H1 (cell line): ENCODE measurements around the gene GLDC. TPM values are rescaled to one million over a fixed set of nuclear protein-coding genes. Genes with fewer than 3 reads are reported as not detected.

Experiments
- CTCF ChIA-PET: fragments of 300-600 bp; sonication (Branson Sonifier 250); formaldehyde crosslinking; loops from one replicate; lab custom pipeline; 2021; ENCODE audit not compliant: partially characterized antibody; lab: Charles Lee
- POLR2A ChIA-PET: fragments of 300-600 bp; sonication (Branson Sonifier 250); formaldehyde crosslinking; loops from one replicate; lab custom pipeline; 2021; ENCODE audit warnings: inconsistent platforms; ENCODE audit not compliant: partially characterized antibody; lab: Charles Lee
- DNase-seq, 2 experiments: peaks; one replicate each; pipeline versions ENCODE4 v3.0.0 to v3.0.0-alpha.2; 2010 to 2022; ENCODE audit warnings: low spot score in 2 of 2, low read depth in 1 of 2, mixed read lengths in 1 of 2
- FAIRE-seq: peaks from 2 replicates; lab custom pipeline; 2011; peaks lifted over from hg19 to GRCh38; lab: Jason Lieb, UNC
- H2AFZ ChIP-seq: 2 replicates; pipeline ENCODE4 v1.8.1; 2012; ENCODE audit warnings: low read length, inconsistent platforms
- H2AK5ac ChIP-seq: 2 replicates; pipeline ENCODE4 v1.6.1; 2013; ENCODE audit warnings: low read depth, low read length
- H2BK120ac ChIP-seq: replicated peaks from 2 replicates; pipeline ENCODE3; 2013; ENCODE audit warnings: low read depth, low read length, inconsistent platforms
- H2BK12ac ChIP-seq: 2 replicates; pipeline ENCODE4 v1.6.1; 2013; ENCODE audit warnings: low read depth, low read length
- H2BK15ac ChIP-seq: 2 replicates; pipeline ENCODE4 v1.6.1; 2013; ENCODE audit warnings: low read length
- H2BK20ac ChIP-seq: 2 replicates; pipeline ENCODE4 v1.6.1; 2013; ENCODE audit warnings: low read length
- H2BK5ac ChIP-seq: 2 replicates; pipeline ENCODE4 v1.6.1; 2013; ENCODE audit warnings: low read depth, low read length
- H3K14ac ChIP-seq: 2 replicates; pipeline ENCODE4 v1.6.1; 2013; ENCODE audit warnings: inconsistent platforms; ENCODE audit not compliant: insufficient read length
- H3K18ac ChIP-seq: 2 replicates; pipeline ENCODE4 v1.6.1; 2013; ENCODE audit warnings: low read length; ENCODE audit errors: extremely low read depth
- H3K23ac ChIP-seq: 2 replicates; pipeline ENCODE4 v1.6.1; 2013; ENCODE audit warnings: inconsistent platforms; ENCODE audit not compliant: insufficient read length
- H3K23me2 ChIP-seq: 2 replicates; pipeline ENCODE4 v1.6.1; 2013; ENCODE audit warnings: low read depth, low read length
- H3K27ac ChIP-seq: 2 replicates; pipeline ENCODE4 v1.6.1; 2011; ENCODE audit warnings: low read depth, low read length, inconsistent platforms
- H3K27me3 ChIP-seq, 4 experiments: replicated peaks in 1 of 4; 1 replicate in 1 of 4; 2 replicates in 3 of 4; pipeline versions ENCODE4 v1.6.1 to v1.8.1; 2011 to 2013; ENCODE audit warnings: low read length in 3 of 4, mild to moderate bottlenecking in 3 of 4, inconsistent platforms in 2 of 4, mixed read lengths in 2 of 4, moderate library complexity in 1 of 4; ENCODE audit not compliant: control insufficient read depth in 3 of 4, insufficient read depth in 3 of 4; ENCODE audit errors: extremely low read depth in 1 of 4
- H3K36me3 ChIP-seq, 4 experiments: 2 replicates each; pipeline versions ENCODE4 v1.6.1 to v1.8.1; 2011 to 2013; ENCODE audit warnings: mild to moderate bottlenecking in 4 of 4, low read length in 3 of 4, moderate library complexity in 2 of 4, control low read depth in 1 of 4, inconsistent platforms in 1 of 4; ENCODE audit not compliant: insufficient read depth in 4 of 4, control insufficient read depth in 2 of 4
- H3K4ac ChIP-seq: replicated peaks from 2 replicates; pipeline ENCODE3; 2013; ENCODE audit warnings: low read length, low read depth, mixed read lengths, inconsistent platforms; ENCODE audit not compliant: insufficient read length
- H3K4me1 ChIP-seq, 4 experiments: replicated peaks in 1 of 4; 1 replicate in 1 of 4; 2 replicates in 3 of 4; pipeline versions ENCODE4 v1.6.1 to v1.8.1; 2011 to 2013; ENCODE audit warnings: low read length in 3 of 4, inconsistent platforms in 2 of 4, mixed read lengths in 1 of 4; ENCODE audit not compliant: insufficient read depth in 4 of 4, control insufficient read depth in 3 of 4
- H3K4me2 ChIP-seq, 2 experiments: 2 replicates each; pipeline versions ENCODE4 v1.6.1 to v1.8.1; 2011 to 2013; ENCODE audit warnings: low read depth in 2 of 2, low read length in 2 of 2, control low read depth in 1 of 2, inconsistent platforms in 1 of 2, mild to moderate bottlenecking in 1 of 2; ENCODE audit not compliant: insufficient read depth in 1 of 2
- H3K4me3 ChIP-seq, 4 experiments: fragments of 200-600, 300-600 bp in 1 of 4; sonication (generic), shearing (Covaris generic), sonication (Bioruptor Twin) in 1 of 4; 2 replicates each; pipeline versions ENCODE4 v1.5.1 to v1.8.1; 2011 to 2016; ENCODE audit warnings: low read length in 4 of 4, low read depth in 3 of 4, control low read depth in 2 of 4, inconsistent platforms in 2 of 4, mild to moderate bottlenecking in 2 of 4, mixed read lengths in 1 of 4, moderate library complexity in 1 of 4; ENCODE audit not compliant: insufficient read depth in 2 of 4; ENCODE audit errors: extremely low read depth in 1 of 4
- H3K56ac ChIP-seq: replicated peaks from 2 replicates; pipeline ENCODE3; 2013; ENCODE audit warnings: low read depth, mild to moderate bottlenecking, mixed read lengths, low read length, inconsistent platforms; ENCODE audit not compliant: insufficient read length
- H3K79me1 ChIP-seq: 2 replicates; pipeline ENCODE4 v1.6.1; 2013; ENCODE audit warnings: low read depth, low read length, control low read depth
- H3K79me2 ChIP-seq, 2 experiments: 2 replicates each; pipeline versions ENCODE4 v1.6.1 to v1.8.1; 2012 to 2013; ENCODE audit warnings: low read length in 2 of 2, mild to moderate bottlenecking in 2 of 2, inconsistent platforms in 1 of 2; ENCODE audit not compliant: insufficient read depth in 2 of 2, control insufficient read depth in 1 of 2
- H3K9ac ChIP-seq, 4 experiments: replicated peaks in 1 of 4; 1 replicate in 1 of 4; 2 replicates in 3 of 4; pipeline versions ENCODE4 v1.6.1 to v1.8.1; 2011 to 2013; ENCODE audit warnings: low read depth in 3 of 4, low read length in 3 of 4, control low read depth in 2 of 4, mild to moderate bottlenecking in 2 of 4, moderate library complexity in 2 of 4, inconsistent platforms in 1 of 4; ENCODE audit errors: extremely low read depth in 1 of 4
- H3K9me3 ChIP-seq, 2 experiments: 2 replicates each; pipeline versions ENCODE4 v1.6.1 to v1.8.1; 2012 to 2013; ENCODE audit warnings: mild to moderate bottlenecking in 2 of 2, moderate library complexity in 2 of 2, control low read depth in 1 of 2, inconsistent platforms in 1 of 2, low read depth in 1 of 2, low read length in 1 of 2, mixed read lengths in 1 of 2; ENCODE audit not compliant: insufficient read depth in 2 of 2
- H4K20me1 ChIP-seq, 2 experiments: replicated peaks in 1 of 2; 2 replicates each; pipeline versions ENCODE3 to v1.8.1; 2011 to 2013; ENCODE audit warnings: inconsistent platforms in 2 of 2, low read length in 2 of 2, mild to moderate bottlenecking in 1 of 2; ENCODE audit not compliant: insufficient read depth in 2 of 2, control insufficient read depth in 1 of 2
- H4K5ac ChIP-seq: 2 replicates; pipeline ENCODE4 v1.6.1; 2013; ENCODE audit warnings: low read length, low read depth, mixed read lengths, inconsistent platforms; ENCODE audit not compliant: insufficient read length
- H4K8ac ChIP-seq: 2 replicates; pipeline ENCODE4 v1.8.0; 2013; ENCODE audit warnings: mild to moderate bottlenecking, moderate library complexity, low read length, inconsistent platforms; ENCODE audit not compliant: insufficient read depth; ENCODE audit errors: extremely low read depth
- H4K91ac ChIP-seq: replicated peaks from 2 replicates; pipeline ENCODE3; 2013; ENCODE audit warnings: low read length, mixed read lengths, inconsistent platforms; ENCODE audit not compliant: insufficient read length
- ATF3 ChIP-seq: IDR thresholded peaks from 2 replicates; pipeline ENCODE4 v1.6.1; 2011; ENCODE audit warnings: low read depth, mild to moderate bottlenecking, low read length; ENCODE audit not compliant: insufficient read depth
- CREB1 ChIP-seq: IDR thresholded peaks from 2 replicates; pipeline ENCODE4 v1.6.1; 2012; ENCODE audit warnings: inconsistent platforms
- GTF2F1 ChIP-seq: IDR thresholded peaks from 2 replicates; pipeline ENCODE4 v1.6.1; 2012; ENCODE audit warnings: low read depth, low read length, improper control_type of control experiment, borderline replicate concordance
- HDAC2 ChIP-seq, 2 experiments: fragments of 300-600 bp in 1 of 2; sonication (generic) in 1 of 2; IDR thresholded peaks; 2 replicates each; pipeline ENCODE4 v1.6.1; 2011 to 2012; ENCODE audit warnings: low read depth in 2 of 2, low read length in 2 of 2, mild to moderate bottlenecking in 2 of 2, moderate library complexity in 2 of 2, borderline replicate concordance in 1 of 2, inconsistent platforms in 1 of 2
- KDM1A ChIP-seq: fragments of 200-600, 300-600 bp; sonication (generic); IDR thresholded peaks from 2 replicates; pipeline ENCODE4 v1.7.1; 2016; ENCODE audit warnings: mild to moderate bottlenecking, low read length, borderline replicate concordance
- MAX ChIP-seq: IDR thresholded peaks from 2 replicates; pipeline ENCODE4 v1.6.1; 2012; ENCODE audit warnings: inconsistent platforms
- RAD21 ChIP-seq, 2 experiments: IDR thresholded peaks in 1 of 2; conservative IDR thresholded peaks in 1 of 2; 2 replicates each; pipeline ENCODE4 v1.6.1; 2011; ENCODE audit warnings: low read depth in 2 of 2, low read length in 2 of 2, improper control_type of control experiment in 1 of 2, inconsistent platforms in 1 of 2, mild to moderate bottlenecking in 1 of 2, moderate library complexity in 1 of 2
- SAP30 ChIP-seq: fragments of 300-600 bp; sonication (generic); IDR thresholded peaks from 2 replicates; pipeline ENCODE4 v1.7.1; 2012; ENCODE audit warnings: low read length, moderate library complexity, mild to moderate bottlenecking, inconsistent platforms; ENCODE audit not compliant: insufficient read depth, insufficient replicate concordance
- SIN3A ChIP-seq, 2 experiments: IDR thresholded peaks in 1 of 2; conservative IDR thresholded peaks in 1 of 2; 2 replicates each; pipeline ENCODE4 v1.6.1; 2011 to 2012; ENCODE audit warnings: low read length in 2 of 2, improper control_type of control experiment in 1 of 2, low read depth in 1 of 2, mild to moderate bottlenecking in 1 of 2
- SIX5 ChIP-seq: IDR thresholded peaks from 2 replicates; pipeline ENCODE4 v1.6.1; 2011; ENCODE audit warnings: mild to moderate bottlenecking, low read depth, low read length
- YY1 ChIP-seq: IDR thresholded peaks from 2 replicates; pipeline ENCODE4 v1.6.1; 2011; ENCODE audit warnings: low read depth, mild to moderate bottlenecking, low read length
- ZNF274 ChIP-seq: IDR thresholded peaks from 2 replicates; pipeline ENCODE4 v1.7.0; 2012; ENCODE audit warnings: low read length, borderline replicate concordance; ENCODE audit errors: extremely low read depth
- WGBS, 2 experiments: shearing (Covaris generic) in 1 of 2; methylation state at CpG; one replicate each; pipeline versions ENCODE4 v1.1.6 to v1.1.7; 2013 to 2015; ENCODE audit warnings: low lambda C conversion rate in 2 of 2, mixed read lengths in 2 of 2, inconsistent platforms in 1 of 2, low coverage in 1 of 2, missing lambda C conversion rate in 1 of 2; ENCODE audit not compliant: insufficient replicate concordance in 2 of 2, insufficient coverage in 1 of 2, insufficient read length in 1 of 2; ENCODE audit errors: extremely low coverage in 1 of 2, missing lambda C conversion rate in 1 of 2; 5-methylcytosine and 5-hydroxymethylcytosine counted together
- polyA plus RNA-seq, 7 experiments: library from polyadenylated mRNA; depleted of rRNA in 3 of 7; stranded (reverse) in 5 of 7; unstranded in 2 of 7; fragments of >200 nt in 5 of 7; fragments of 200-250 nt in 2 of 7; gene quantifications; 1 replicate in 5 of 7; 2 replicates in 1 of 7; 4 replicates in 1 of 7; pipeline versions ENCODE4 v1.2.1 to v1.2.3, GENCODE V29; 2011 to 2013; ENCODE audit warnings: missing spikeins in 2 of 7, mixed read lengths in 2 of 7
- total RNA-seq: library from RNA; stranded (reverse); fragmentation: NEBNext Ultra II Directional; extraction: Animal tissue kit (Norgen Biotek cat#: 25700); gene quantifications from 2 replicates; pipeline ENCODE4 v1.2.1, GENCODE V29; 2021

The GLDC gene
- total and polyA plus RNA-seq, 2 of the 8 experiments (the other 6 are each of a cell fraction or from before 2014, with no cell fraction given) = 48.8 to 101 TPM

- H3K4me3 ChIP-seq = no peak overlapping the region
- no peaks in the 10 kb centered on the region for H3K23me2 ChIP-seq
- ChIA-PET POLR2A (no interaction called here), CTCF (interaction anchor here (0.7 to 2.1 kb wide), 7 partner anchors 12 to 292 kb away, joined by 3 to 10 read pairs (median 3); no protein-coding TSS in a partner anchor)
- H3K4me1 ChIP-seq = no peaks in the 10 kb centered on the region
- H2AFZ ChIP-seq = no peak overlapping the region
- H3K4me2 ChIP-seq = no peak overlapping the region
- H4K8ac ChIP-seq = no peak overlapping the region
- no peak overlapping the region for H2BK120ac ChIP-seq
- no peak overlapping the region for H2AK5ac ChIP-seq
- peaks cover 3 to 45% (median 12%) of the 10 kb centered on the region in 4 experiments; a peak in 7 of 8 replicates for H3K36me3 ChIP-seq
- no peaks in the 10 kb centered on the region for H3K27me3 ChIP-seq
- 94% methylated on average over 1 of the region's 1 CpG; no CpG with 5 or more reads in 1 of the 2 experiments for WGBS, 2 experiments
- no peaks in the 10 kb centered on the region for H3K79me1 ChIP-seq
- no peak overlapping the region for H3K23ac ChIP-seq
- no peak overlapping the region for H3K4ac ChIP-seq
- no peak overlapping the region for H2BK5ac ChIP-seq
- no peak overlapping the region for H2BK15ac ChIP-seq
- H3K56ac ChIP-seq = no peak overlapping the region
- H3K79me2 ChIP-seq = peaks cover 0 to 6% of the 10 kb centered on the region in 2 experiments; a peak in 2 of 4 replicates
- no peak overlapping the region for H4K91ac ChIP-seq
- no peaks in the 10 kb centered on the region for H3K9me3 ChIP-seq
- peaks cover 3 to 5% of the 10 kb centered on the region in 2 experiments for H4K20me1 ChIP-seq
- H3K9ac ChIP-seq = no peak overlapping the region
- DNase-seq = no peak
- no peak overlapping the region for H3K27ac ChIP-seq
- no peak overlapping the region for H4K5ac ChIP-seq
- no peak for FAIRE-seq
- H2BK20ac ChIP-seq = no peak overlapping the region
- H3K18ac ChIP-seq = no peak overlapping the region
- H2BK12ac ChIP-seq = no peak overlapping the region
- no peak overlapping the region for H3K14ac ChIP-seq
- TF ChIP-seq MAX (no peak), HDAC2 (IDR thresholded peaks at IDR 0.05; ENCODE audit: borderline replicate concordance in 1 of 2, low read depth in 2 of 2, low read length in 2 of 2) (no peak), RAD21 (IDR thresholded peaks at IDR 0.05 in 1 of 2, conservative IDR thresholded peaks at IDR 0.05 in 1 of 2; ENCODE audit: low read depth in 2 of 2, low read length in 2 of 2) (no peak), SIX5 (no peak), SIN3A (conservative IDR thresholded peaks at IDR 0.05 in 1 of 2, IDR thresholded peaks at IDR 0.05 in 1 of 2; ENCODE audit: low read depth in 1 of 2, low read length in 2 of 2) (no peak), ZNF274 (no peak), KDM1A (no peak), CREB1 (no peak), SAP30 (no peak), YY1 (no peak), ATF3 (no peak), GTF2F1 (no peak)
These were observed 156.4 kb downstream of the GLDC start for GRCh38 chr9:6489099-6489498.
